Ishikawa (cell line): ENCODE data around the gene NOS1AP.

Source experiments
- EGR1 ChIP-seq: IDR thresholded peaks from 2 replicates; pipeline ENCODE4 v1.6.1; 2012
- TEAD4 ChIP-seq: IDR thresholded peaks from 2 replicates; pipeline ENCODE4 v1.6.1; 2012
- YY1 ChIP-seq: IDR thresholded peaks from 2 replicates; pipeline ENCODE4 v1.6.1; 2012; ENCODE audit warnings: low read depth
- TF ChIP-seq, protein P1 (sequence below): IDR thresholded peaks from 2 replicates; pipeline ENCODE4 v1.6.1; 2012; ENCODE audit warnings: low read depth, mild to moderate bottlenecking

DNA sequence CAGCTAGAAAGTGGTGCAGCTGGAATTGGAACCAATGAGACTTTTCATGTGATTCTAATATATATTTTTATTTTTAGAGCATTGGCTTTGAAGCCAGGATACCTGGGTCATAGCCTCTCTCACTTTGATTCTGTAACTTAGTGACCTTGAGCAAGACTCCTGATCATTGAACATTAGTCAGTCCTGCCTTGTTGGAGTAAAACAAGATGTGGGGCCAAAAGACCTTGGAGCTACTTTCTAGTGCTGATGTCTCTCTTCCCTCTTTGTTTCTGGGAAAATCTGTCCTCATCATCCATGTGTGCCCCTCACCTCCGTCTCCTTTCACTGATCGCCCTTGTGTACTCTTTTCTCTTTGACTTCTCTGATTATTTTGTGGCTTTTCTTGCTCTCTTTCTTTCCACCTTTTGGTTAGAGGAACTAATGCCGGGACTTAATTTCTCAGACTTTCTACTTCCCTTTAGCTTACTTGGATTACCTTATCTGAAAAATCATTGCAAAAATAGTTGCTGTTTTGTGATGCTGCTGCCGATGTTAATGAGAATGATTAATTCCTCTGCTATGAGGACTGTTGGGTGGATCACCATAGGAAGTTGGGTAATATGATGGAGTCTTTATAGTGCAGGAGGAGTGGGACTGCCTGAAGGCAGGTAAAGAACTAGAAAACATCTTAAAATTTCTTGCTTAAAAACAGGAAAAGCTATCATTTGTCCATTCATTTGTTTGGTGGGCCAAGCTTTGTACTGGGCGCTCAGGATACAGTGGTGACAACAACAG is 72.0 kb downstream of the NOS1AP start:
- no peak for TF ChIP-seq EGR1
- no peak for TF ChIP-seq YY1
- TF ChIP-seq, protein P1, sequence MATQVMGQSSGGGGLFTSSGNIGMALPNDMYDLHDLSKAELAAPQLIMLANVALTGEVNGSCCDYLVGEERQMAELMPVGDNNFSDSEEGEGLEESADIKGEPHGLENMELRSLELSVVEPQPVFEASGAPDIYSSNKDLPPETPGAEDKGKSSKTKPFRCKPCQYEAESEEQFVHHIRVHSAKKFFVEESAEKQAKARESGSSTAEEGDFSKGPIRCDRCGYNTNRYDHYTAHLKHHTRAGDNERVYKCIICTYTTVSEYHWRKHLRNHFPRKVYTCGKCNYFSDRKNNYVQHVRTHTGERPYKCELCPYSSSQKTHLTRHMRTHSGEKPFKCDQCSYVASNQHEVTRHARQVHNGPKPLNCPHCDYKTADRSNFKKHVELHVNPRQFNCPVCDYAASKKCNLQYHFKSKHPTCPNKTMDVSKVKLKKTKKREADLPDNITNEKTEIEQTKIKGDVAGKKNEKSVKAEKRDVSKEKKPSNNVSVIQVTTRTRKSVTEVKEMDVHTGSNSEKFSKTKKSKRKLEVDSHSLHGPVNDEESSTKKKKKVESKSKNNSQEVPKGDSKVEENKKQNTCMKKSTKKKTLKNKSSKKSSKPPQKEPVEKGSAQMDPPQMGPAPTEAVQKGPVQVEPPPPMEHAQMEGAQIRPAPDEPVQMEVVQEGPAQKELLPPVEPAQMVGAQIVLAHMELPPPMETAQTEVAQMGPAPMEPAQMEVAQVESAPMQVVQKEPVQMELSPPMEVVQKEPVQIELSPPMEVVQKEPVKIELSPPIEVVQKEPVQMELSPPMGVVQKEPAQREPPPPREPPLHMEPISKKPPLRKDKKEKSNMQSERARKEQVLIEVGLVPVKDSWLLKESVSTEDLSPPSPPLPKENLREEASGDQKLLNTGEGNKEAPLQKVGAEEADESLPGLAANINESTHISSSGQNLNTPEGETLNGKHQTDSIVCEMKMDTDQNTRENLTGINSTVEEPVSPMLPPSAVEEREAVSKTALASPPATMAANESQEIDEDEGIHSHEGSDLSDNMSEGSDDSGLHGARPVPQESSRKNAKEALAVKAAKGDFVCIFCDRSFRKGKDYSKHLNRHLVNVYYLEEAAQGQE = no peak
- no peak for TF ChIP-seq TEAD4
